Breast epithelium (tissue), 3 donors: Measurements from ENCODE around the gene XPC.

Source experiments
- POLR2AphosphoS5 ChIP-seq, 3 donors: sonication (generic); formaldehyde crosslinking; IDR thresholded peaks; one replicate each; pipeline ENCODE4 v1.6.1; 2017; ENCODE audit warnings: antibody characterized with exemption in 3 of 3
- TF ChIP-seq, protein P1 (sequence below), 3 donors: fragments of 450-650 bp; IDR thresholded peaks; one replicate each; pipeline ENCODE4 v1.5.1; 2016 to 2017; ENCODE audit warnings: antibody characterized with exemption in 3 of 3, mild to moderate bottlenecking in 3 of 3, moderate library complexity in 3 of 3

GRCh38 chr3:14216257-14217048 is 38.1 kb upstream of the XPC start:
- TF ChIP-seq, protein P1, sequence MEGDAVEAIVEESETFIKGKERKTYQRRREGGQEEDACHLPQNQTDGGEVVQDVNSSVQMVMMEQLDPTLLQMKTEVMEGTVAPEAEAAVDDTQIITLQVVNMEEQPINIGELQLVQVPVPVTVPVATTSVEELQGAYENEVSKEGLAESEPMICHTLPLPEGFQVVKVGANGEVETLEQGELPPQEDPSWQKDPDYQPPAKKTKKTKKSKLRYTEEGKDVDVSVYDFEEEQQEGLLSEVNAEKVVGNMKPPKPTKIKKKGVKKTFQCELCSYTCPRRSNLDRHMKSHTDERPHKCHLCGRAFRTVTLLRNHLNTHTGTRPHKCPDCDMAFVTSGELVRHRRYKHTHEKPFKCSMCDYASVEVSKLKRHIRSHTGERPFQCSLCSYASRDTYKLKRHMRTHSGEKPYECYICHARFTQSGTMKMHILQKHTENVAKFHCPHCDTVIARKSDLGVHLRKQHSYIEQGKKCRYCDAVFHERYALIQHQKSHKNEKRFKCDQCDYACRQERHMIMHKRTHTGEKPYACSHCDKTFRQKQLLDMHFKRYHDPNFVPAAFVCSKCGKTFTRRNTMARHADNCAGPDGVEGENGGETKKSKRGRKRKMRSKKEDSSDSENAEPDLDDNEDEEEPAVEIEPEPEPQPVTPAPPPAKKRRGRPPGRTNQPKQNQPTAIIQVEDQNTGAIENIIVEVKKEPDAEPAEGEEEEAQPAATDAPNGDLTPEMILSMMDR (IDR thresholded peaks at IDR 0.05) = no peak
- no peak for TF ChIP-seq POLR2AphosphoS5 (IDR thresholded peaks at IDR 0.05)
